ENCODE data around the gene TRIM54.

TRIM54 gene

DNA sequence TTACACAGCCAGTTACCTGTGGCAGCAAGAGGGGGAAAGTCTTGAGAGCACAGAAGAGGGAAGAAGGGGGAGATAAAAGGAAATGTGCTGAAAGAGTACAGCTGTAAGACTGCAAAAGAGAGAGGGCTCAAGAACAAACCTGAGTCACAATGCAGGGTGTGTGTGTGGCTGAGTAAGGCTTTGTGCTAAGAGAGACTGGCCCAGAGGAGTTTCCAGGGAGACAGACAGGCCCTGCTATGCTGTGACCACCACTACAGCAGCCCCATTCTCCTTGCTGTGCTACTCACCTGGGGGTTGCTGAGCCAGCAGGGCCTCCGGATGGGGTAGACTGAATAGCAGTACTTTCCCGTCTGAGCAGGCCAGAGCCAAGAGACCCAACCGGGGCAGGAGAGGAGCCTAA, 53.1 kb downstream of the TRIM54 start:
- no peak for DNase-seq
- Histone ChIP-seq H3K56ac (ENCODE audit: low read length) (no peak overlapping the region), H3K36me3 (ENCODE audit: control insufficient read depth, insufficient read depth, low read length) (peaks cover 17% of the 10 kb centered on the region), H3K4me1 (ENCODE audit: control insufficient read depth, low read depth, low read length) (no peaks in the 10 kb centered on the region), H3K4ac (ENCODE audit: low read depth, low read length) (no peak overlapping the region), H2BK120ac (ENCODE audit: low read depth, low read length) (no peak overlapping the region), H2BK5ac (ENCODE audit: low read length) (no peak overlapping the region), H2AK5ac (ENCODE audit: low read length) (no peak overlapping the region), H2BK15ac (replicated peaks; ENCODE audit: low read depth) (no peak overlapping the region), H3K9ac (ENCODE audit: low read length) (no peak overlapping the region), H3K4me2 (ENCODE audit: low read length) (no peak overlapping the region), H4K8ac (ENCODE audit: low read depth, low read length) (no peak overlapping the region), H3K27me3 (ENCODE audit: insufficient read depth, low read length, poor library complexity) (no peaks in the 10 kb centered on the region), H3K4me3 (ENCODE audit: low read length) (no peak overlapping the region), H3K27ac (ENCODE audit: low read depth, low read length) (no peak overlapping the region), H3K79me1 (ENCODE audit: low read length) (no peaks in the 10 kb centered on the region), H3K79me2 (ENCODE audit: control insufficient read depth, insufficient read depth, low read length) (no peaks in the 10 kb centered on the region), H3K23ac (ENCODE audit: low read length) (no peak overlapping the region), H4K5ac (ENCODE audit: low read length) (no peak overlapping the region), H3K18ac (ENCODE audit: low read length) (no peak overlapping the region)
- WGBS (ENCODE audit: extremely low coverage, insufficient coverage, low lambda C conversion rate): no CpG with 5 or more reads among the region's 3 CpGs

GRCh38 chr2:27336173-27336572, 53.9 kb downstream of the TRIM54 start:
- H3K18ac ChIP-seq (ENCODE audit: low read length): no peak overlapping the region
- no peak overlapping the region for H3K4me3 ChIP-seq (ENCODE audit: low read length)
- no peak for DNase-seq
- no peak overlapping the region for H2BK5ac ChIP-seq (ENCODE audit: low read length)
- peaks cover 17% of the 10 kb centered on the region for H3K36me3 ChIP-seq (ENCODE audit: control insufficient read depth, insufficient read depth, low read length)
- H2AK5ac ChIP-seq (ENCODE audit: low read length): no peak overlapping the region
- no peak overlapping the region for H3K27ac ChIP-seq (ENCODE audit: low read depth, low read length)
- H3K4ac ChIP-seq (ENCODE audit: low read depth, low read length): no peak overlapping the region
- no peak overlapping the region for H3K4me2 ChIP-seq (ENCODE audit: low read length)
- H3K4me1 ChIP-seq (ENCODE audit: control insufficient read depth, low read depth, low read length): no peaks in the 10 kb centered on the region
- no peak overlapping the region for H2BK120ac ChIP-seq (ENCODE audit: low read depth, low read length)
- no peak overlapping the region for H4K8ac ChIP-seq (ENCODE audit: low read depth, low read length)
- no peaks in the 10 kb centered on the region for H3K79me2 ChIP-seq (ENCODE audit: control insufficient read depth, insufficient read depth, low read length)
- no peak overlapping the region for H2BK15ac ChIP-seq (replicated peaks; ENCODE audit: low read depth)
- no peak overlapping the region for H3K23ac ChIP-seq (ENCODE audit: low read length)
- no peak overlapping the region for H3K56ac ChIP-seq (ENCODE audit: low read length)
- no peaks in the 10 kb centered on the region for H3K79me1 ChIP-seq (ENCODE audit: low read length)
- H4K5ac ChIP-seq (ENCODE audit: low read length): no peak overlapping the region
- H3K27me3 ChIP-seq (ENCODE audit: insufficient read depth, low read length, poor library complexity): no peaks in the 10 kb centered on the region
- no CpG with 5 or more reads among the region's 7 CpGs for WGBS (ENCODE audit: extremely low coverage, insufficient coverage, low lambda C conversion rate)
- no peak overlapping the region for H3K9ac ChIP-seq (ENCODE audit: low read length)

DNA sequence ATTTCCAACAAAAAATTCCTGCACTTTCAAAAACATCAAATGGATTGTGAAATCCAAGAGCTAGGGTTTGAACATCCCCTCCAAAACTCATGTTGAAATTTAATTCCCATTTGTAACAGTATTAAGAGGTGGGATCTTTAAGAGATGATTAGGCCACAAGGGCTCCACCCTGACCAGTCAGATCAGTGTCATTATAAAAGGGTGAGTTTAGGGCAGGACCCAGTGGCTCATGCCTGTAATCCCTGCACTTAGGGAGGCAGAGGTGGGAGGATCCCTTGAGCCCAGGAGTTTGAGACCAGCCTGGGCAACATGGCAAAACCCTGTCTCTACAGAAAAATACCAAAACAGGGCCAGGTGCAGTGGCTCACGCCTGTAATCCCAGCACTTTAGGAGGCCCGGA, 65.4 kb downstream of the TRIM54 start:
- no CpG with 5 or more reads among the region's 2 CpGs for WGBS (ENCODE audit: extremely low coverage, insufficient coverage, low lambda C conversion rate)

DNA sequence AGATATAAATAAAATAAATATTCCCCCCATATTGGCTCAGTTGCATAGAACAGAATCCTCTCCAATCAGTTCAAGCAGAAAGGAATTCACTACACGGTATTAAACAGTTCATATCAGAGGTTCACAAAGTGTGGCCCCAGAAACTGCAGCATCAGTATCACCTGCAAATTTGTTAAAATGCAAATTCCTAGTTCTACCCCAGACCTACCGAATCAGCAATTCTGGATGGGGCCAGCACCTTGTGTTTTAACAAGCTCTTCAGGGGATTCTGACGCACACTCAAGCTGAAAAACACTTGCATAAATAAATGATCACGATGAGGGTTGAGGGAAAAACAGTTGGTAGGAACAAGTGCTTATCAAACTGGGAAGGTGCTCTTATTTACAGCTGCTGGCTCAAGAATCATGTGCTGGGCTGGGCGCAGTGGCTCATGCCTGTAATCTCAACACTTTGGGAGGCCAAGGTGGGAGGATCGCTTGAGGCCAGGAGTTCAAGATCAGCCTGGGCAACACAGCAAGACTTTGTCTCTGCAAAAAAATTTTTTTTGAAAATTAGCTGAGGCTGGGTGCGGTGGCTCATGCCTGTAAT, 68.0 kb downstream of the TRIM54 start:
- Histone ChIP-seq H2AK5ac (ENCODE audit: low read length) (no peak overlapping the region), H3K23ac (ENCODE audit: low read length) (no peak overlapping the region), H3K79me1 (ENCODE audit: low read length) (peaks cover 8% of the 10 kb centered on the region), H2BK120ac (ENCODE audit: low read depth, low read length) (no peak overlapping the region), H2BK15ac (replicated peaks; ENCODE audit: low read depth) (no peak overlapping the region), H4K8ac (ENCODE audit: low read depth, low read length) (no peak overlapping the region), H3K4ac (ENCODE audit: low read depth, low read length) (no peak overlapping the region), H3K18ac (ENCODE audit: low read length) (no peak overlapping the region), H3K4me2 (ENCODE audit: low read length) (no peak overlapping the region), H3K36me3 (ENCODE audit: control insufficient read depth, insufficient read depth, low read length) (no peaks in the 10 kb centered on the region), H4K5ac (ENCODE audit: low read length) (no peak overlapping the region), H3K4me1 (ENCODE audit: control insufficient read depth, low read depth, low read length) (no peaks in the 10 kb centered on the region), H2BK5ac (ENCODE audit: low read length) (no peak overlapping the region), H3K27me3 (ENCODE audit: insufficient read depth, low read length, poor library complexity) (no peaks in the 10 kb centered on the region), H3K56ac (ENCODE audit: low read length) (no peak overlapping the region), H3K9ac (ENCODE audit: low read length) (no peak overlapping the region), H3K79me2 (ENCODE audit: control insufficient read depth, insufficient read depth, low read length) (peaks cover 63% of the 10 kb centered on the region), H3K27ac (ENCODE audit: low read depth, low read length) (no peak overlapping the region), H3K4me3 (ENCODE audit: low read length) (no peak overlapping the region)
- no CpG with 5 or more reads among the region's 7 CpGs for WGBS (ENCODE audit: extremely low coverage, insufficient coverage, low lambda C conversion rate)
- no peak for DNase-seq

More for the DNA sequence above, 65.4 kb downstream of the TRIM54 start:
- Histone ChIP-seq H4K8ac (ENCODE audit: low read depth, low read length) (no peak overlapping the region), H3K79me1 (ENCODE audit: low read length) (peaks cover 10% of the 10 kb centered on the region), H3K4me3 (ENCODE audit: low read length) (no peak overlapping the region), H2BK15ac (replicated peaks; ENCODE audit: low read depth) (no peak overlapping the region), H3K56ac (ENCODE audit: low read length) (no peak overlapping the region), H3K4me1 (ENCODE audit: control insufficient read depth, low read depth, low read length) (no peaks in the 10 kb centered on the region), H3K18ac (ENCODE audit: low read length) (no peak overlapping the region), H3K27ac (ENCODE audit: low read depth, low read length) (no peak overlapping the region), H2BK5ac (ENCODE audit: low read length) (no peak overlapping the region), H3K9ac (ENCODE audit: low read length) (no peak overlapping the region), H3K4me2 (ENCODE audit: low read length) (no peak overlapping the region), H3K23ac (ENCODE audit: low read length) (no peak overlapping the region), H3K79me2 (ENCODE audit: control insufficient read depth, insufficient read depth, low read length) (peaks cover 57% of the 10 kb centered on the region), H3K36me3 (ENCODE audit: control insufficient read depth, insufficient read depth, low read length) (no peaks in the 10 kb centered on the region), H2BK120ac (ENCODE audit: low read depth, low read length) (no peak overlapping the region), H3K27me3 (ENCODE audit: insufficient read depth, low read length, poor library complexity) (no peaks in the 10 kb centered on the region), H3K4ac (ENCODE audit: low read depth, low read length) (no peak overlapping the region), H4K5ac (ENCODE audit: low read length) (no peak overlapping the region), H2AK5ac (ENCODE audit: low read length) (no peak overlapping the region)
- no peak for DNase-seq

DNA sequence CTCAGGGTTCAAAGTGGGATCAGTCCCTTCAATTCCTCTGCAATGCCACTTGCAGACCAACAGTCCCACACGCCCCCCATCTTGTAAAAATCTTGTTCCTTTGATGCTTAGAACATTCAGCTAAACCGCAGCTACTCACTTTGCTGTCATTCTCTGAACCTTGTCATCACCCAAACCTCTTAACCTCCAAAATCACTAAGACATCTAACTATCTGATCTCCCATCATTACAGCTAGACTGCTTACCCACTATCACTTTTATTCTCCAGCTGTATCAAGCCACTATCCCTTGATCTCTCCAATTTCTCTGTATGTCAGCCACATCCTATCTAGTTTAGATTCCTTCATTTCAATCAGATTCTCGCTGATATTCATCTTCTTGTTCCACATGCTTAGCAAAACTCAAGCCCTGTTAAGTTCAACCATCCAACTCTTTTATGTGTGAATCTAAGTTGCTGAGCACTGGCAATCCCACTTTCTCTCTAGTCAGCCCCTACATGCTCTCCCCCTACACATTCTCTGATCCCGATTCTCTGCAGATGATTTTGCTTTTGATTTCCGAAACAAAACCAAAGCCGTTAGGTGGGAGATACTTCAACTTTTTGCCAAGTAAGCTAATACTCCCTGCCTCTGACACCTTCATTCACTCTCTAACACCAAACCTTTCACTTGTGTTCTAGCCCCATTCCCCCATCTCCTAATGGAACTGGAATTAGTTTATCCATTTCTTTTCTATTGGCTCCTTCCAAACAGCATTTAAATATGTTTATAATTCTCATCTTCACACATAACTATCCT, 69.8 kb downstream of the TRIM54 start:
- Histone ChIP-seq H3K79me2 (ENCODE audit: control insufficient read depth, insufficient read depth, low read length) (peaks cover 59% of the 10 kb centered on the region), H2BK15ac (replicated peaks; ENCODE audit: low read depth) (no peak overlapping the region), H3K9ac (ENCODE audit: low read length) (no peak overlapping the region), H3K27me3 (ENCODE audit: insufficient read depth, low read length, poor library complexity) (no peaks in the 10 kb centered on the region), H3K4me3 (ENCODE audit: low read length) (no peak overlapping the region), H3K79me1 (ENCODE audit: low read length) (peaks cover 5% of the 10 kb centered on the region), H3K56ac (ENCODE audit: low read length) (no peak overlapping the region), H3K23ac (ENCODE audit: low read length) (no peak overlapping the region), H4K5ac (ENCODE audit: low read length) (no peak overlapping the region), H3K36me3 (ENCODE audit: control insufficient read depth, insufficient read depth, low read length) (no peaks in the 10 kb centered on the region), H3K4me2 (ENCODE audit: low read length) (no peak overlapping the region), H2BK5ac (ENCODE audit: low read length) (no peak overlapping the region), H3K18ac (ENCODE audit: low read length) (no peak overlapping the region), H3K4ac (ENCODE audit: low read depth, low read length) (no peak overlapping the region), H3K4me1 (ENCODE audit: control insufficient read depth, low read depth, low read length) (no peaks in the 10 kb centered on the region), H2BK120ac (ENCODE audit: low read depth, low read length) (no peak overlapping the region), H3K27ac (ENCODE audit: low read depth, low read length) (no peak overlapping the region), H2AK5ac (ENCODE audit: low read length) (no peak overlapping the region), H4K8ac (ENCODE audit: low read depth, low read length) (no peak overlapping the region)
- WGBS (ENCODE audit: extremely low coverage, insufficient coverage, low lambda C conversion rate): no CpG with 5 or more reads among the region's 6 CpGs
- DNase-seq: no peak

Data from mesendoderm (in vitro differentiated cells).